ENCODE measurements around the gene TRRAP. TPM values are rescaled to one million over a fixed set of nuclear protein-coding genes. Genes with fewer than 3 reads are reported as not detected.

Gene TRRAP
- polyA plus RNA-seq, 2 of the 4 experiments (the other 2 are of a cell fraction), result 12.2 to 22.1 TPM

- H3K27ac ChIP-seq, result no peak overlapping the region
- H3K9me3 ChIP-seq, result no peaks in the 10 kb centered on the region
- H3K4me1 ChIP-seq, result peaks cover 9% of the 10 kb centered on the region; the same call in 2 of the 3 replicates
- DNase-seq (ENCODE audit: low read depth in 1 of 2, low spot score in 1 of 2), result no peak
- CTCF ChIA-PET, result interaction anchor here (0.6 to 1.3 kb wide), 2 partner anchors 10 to 22 kb away, joined by 3 to 4 read pairs; no protein-coding TSS in a partner anchor
- TF ChIP-seq, protein P1, sequence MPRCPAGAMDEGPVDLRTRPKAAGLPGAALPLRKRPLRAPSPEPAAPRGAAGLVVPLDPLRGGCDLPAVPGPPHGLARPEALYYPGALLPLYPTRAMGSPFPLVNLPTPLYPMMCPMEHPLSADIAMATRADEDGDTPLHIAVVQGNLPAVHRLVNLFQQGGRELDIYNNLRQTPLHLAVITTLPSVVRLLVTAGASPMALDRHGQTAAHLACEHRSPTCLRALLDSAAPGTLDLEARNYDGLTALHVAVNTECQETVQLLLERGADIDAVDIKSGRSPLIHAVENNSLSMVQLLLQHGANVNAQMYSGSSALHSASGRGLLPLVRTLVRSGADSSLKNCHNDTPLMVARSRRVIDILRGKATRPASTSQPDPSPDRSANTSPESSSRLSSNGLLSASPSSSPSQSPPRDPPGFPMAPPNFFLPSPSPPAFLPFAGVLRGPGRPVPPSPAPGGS (IDR thresholded peaks at IDR 0.05), result no peak
- TF ChIP-seq KDM1A (IDR thresholded peaks at IDR 0.05; ENCODE audit: low read depth) (no peak), USF2 (IDR thresholded peaks at IDR 0.05) (no peak), JUN (IDR thresholded peaks at IDR 0.05) (no peak), RFX5 (IDR thresholded peaks at IDR 0.05) (no peak), MAZ (IDR thresholded peaks at IDR 0.05; ENCODE audit: borderline replicate concordance, low read depth, low read length) (no peak), HDAC2 (IDR thresholded peaks at IDR 0.05) (no peak), ZNF302 (CRISPR knock-in tag; IDR thresholded peaks at IDR 0.05) (no peak), HOXB5 (CRISPR knock-in tag; IDR thresholded peaks at IDR 0.05) (no peak), MYC (IDR thresholded peaks at IDR 0.05; ENCODE audit: borderline replicate concordance, low read length) (no peak)
- POLR2A ChIA-PET, result interaction anchor here (0.6 kb wide), 1 partner anchor 487 kb away, joined by 3 read pairs; no protein-coding TSS in a partner anchor
- no peak overlapping the region for H3K4me3 ChIP-seq
- no peak for ATAC-seq
- WGBS (ENCODE audit: missing lambda C conversion rate), result 85% methylated on average over 9 of the region's 9 CpGs
- no peak overlapping the region for H3K4me2 ChIP-seq
- FAIRE-seq, result no peak
These were observed 3.4 kb downstream of the TRRAP start for GRCh38 chr7:98881561-98882315.

- H3K9me3 ChIP-seq, result no peaks in the 10 kb centered on the region
- no peak overlapping the region for H3K4me2 ChIP-seq
- WGBS (ENCODE audit: missing lambda C conversion rate), result 82% methylated on average over 4 of the region's 4 CpGs
- no peak overlapping the region for H3K4me3 ChIP-seq
- DNase-seq (ENCODE audit: low read depth in 1 of 2, low spot score in 1 of 2) (no peak), FAIRE-seq (no peak), ATAC-seq (no peak)
- TF ChIP-seq RAD21 (conservative IDR thresholded peaks at IDR 0.05 in 1 of 2, IDR thresholded peaks at IDR 0.05 in 1 of 2), result no peak
- TF ChIP-seq CBX2 (IDR thresholded peaks at IDR 0.05; ENCODE audit: borderline replicate concordance, low read depth), result no peak
- no peak for TF ChIP-seq FOSB (CRISPR knock-in tag; IDR thresholded peaks at IDR 0.05)
- TF ChIP-seq EHF (CRISPR knock-in tag; IDR thresholded peaks at IDR 0.05), result no peak
- no peak for TF ChIP-seq ZNF302 (CRISPR knock-in tag; IDR thresholded peaks at IDR 0.05)
- TF ChIP-seq E2F6 (IDR thresholded peaks at IDR 0.05; ENCODE audit: borderline replicate concordance, low read depth), result no peak
- TF ChIP-seq CHD2 (IDR thresholded peaks at IDR 0.05; ENCODE audit: low read length, partially characterized antibody), result no peak
- no peak for TF ChIP-seq USF2 (IDR thresholded peaks at IDR 0.05)
- TF ChIP-seq POLR2AphosphoS2 (conservative IDR thresholded peaks at IDR 0.05; ENCODE audit: low read length), result no peak
- TF ChIP-seq KDM1A (IDR thresholded peaks at IDR 0.05; ENCODE audit: low read depth), result no peak
- TF ChIP-seq BHLHE40 (IDR thresholded peaks at IDR 0.05; ENCODE audit: low read depth, low read length), result no peak
- ChIA-PET CTCF (interaction anchor here (0.6 to 1.3 kb wide), 6 partner anchors 12 to 902 kb away, joined by 3 to 4 read pairs (median 3); no protein-coding TSS in a partner anchor), POLR2A (no interaction called here)
- no peak overlapping the region for H3K27ac ChIP-seq
- H3K4me1 ChIP-seq, result peaks cover 5% of the 10 kb centered on the region; the same call in 1 of the 3 replicates
These were observed 6.1 kb downstream of the TRRAP start for GRCh38 chr7:98884416-98884815.

GRCh38 chr7:98887038-98887437 is 8.7 kb downstream of the TRRAP start:
- Histone ChIP-seq H3K4me1 (no peaks in the 10 kb centered on the region), H3K9me3 (no peaks in the 10 kb centered on the region), H3K27ac (no peak overlapping the region), H3K4me3 (no peak overlapping the region), H3K4me2 (no peak overlapping the region)
- FAIRE-seq, result no peak
- no peak for DNase-seq (ENCODE audit: low read depth in 1 of 2, low spot score in 1 of 2)
- ChIA-PET POLR2A (no interaction called here), CTCF (interaction anchor here (0.7 to 1.7 kb wide), 2 partner anchors 9 to 36 kb away, joined by 3 to 10 read pairs; partner anchors contain the start of gene TRRAP)
- ATAC-seq, result no peak
- TF ChIP-seq EHF (CRISPR knock-in tag; IDR thresholded peaks at IDR 0.05) (no peak), HOXA7 (CRISPR knock-in tag; IDR thresholded peaks at IDR 0.05) (no peak), CBX2 (IDR thresholded peaks at IDR 0.05; ENCODE audit: borderline replicate concordance, low read depth) (no peak), HEYL (CRISPR knock-in tag; IDR thresholded peaks at IDR 0.05) (no peak), TP53 (CRISPR knock-in tag; IDR thresholded peaks at IDR 0.05) (no peak), E2F6 (IDR thresholded peaks at IDR 0.05; ENCODE audit: borderline replicate concordance, low read depth) (no peak), FOSL2 (IDR thresholded peaks at IDR 0.05) (no peak), FOSL2 (CRISPR knock-in tag; IDR thresholded peaks at IDR 0.05) (no peak), ZC3H11A (IDR thresholded peaks at IDR 0.05) (no peak), NR3C1 (IDR thresholded peaks at IDR 0.05) (no peak), TFCP2L1 (CRISPR knock-in tag; IDR thresholded peaks at IDR 0.05) (no peak), BHLHE40 (IDR thresholded peaks at IDR 0.05; ENCODE audit: low read depth, low read length) (no peak)
